Upper lobe of right lung (tissue), 1 donor: ENCODE results near the gene JAML. TPM values are rescaled to one million over a fixed set of nuclear protein-coding genes. Genes with fewer than 3 reads are reported as not detected.
A peak's percentile ranks its signal among the peaks of the same experiment; 100 is the strongest.

Experiments used
- ATAC-seq: fragments of 200-7000 bp; cut with Tn5 transposase; one replicate; pipeline ENCODE4 v1.9.1; 2020; ENCODE audit warnings: mild to moderate bottlenecking, moderate library complexity
- DNase-seq: peaks from one replicate; pipeline ENCODE4 v3.0.0-alpha.2; 2020
- H3K27ac ChIP-seq: fragments of 200-600 bp; one replicate; pipeline ENCODE4 v1.8.0; 2022
- H3K27me3 ChIP-seq: fragments of 200-600 bp; one replicate; pipeline ENCODE4 v1.8.0; 2022; ENCODE audit warnings: mild to moderate bottlenecking
- H3K36me3 ChIP-seq: fragments of 200-600 bp; one replicate; pipeline ENCODE4 v1.8.0; 2022
- H3K4me1 ChIP-seq: fragments of 200-600 bp; one replicate; pipeline ENCODE4 v1.8.0; 2022
- H3K4me3 ChIP-seq: fragments of 200-600 bp; one replicate; pipeline ENCODE4 v1.8.0; 2022; ENCODE audit warnings: mild to moderate bottlenecking
- H3K9me3 ChIP-seq: fragments of 200-600 bp; one replicate; pipeline ENCODE4 v1.8.0; 2022
- CTCF ChIP-seq: fragments of 200-600 bp; IDR thresholded peaks from one replicate; pipeline ENCODE4 v1.8.0; 2022; ENCODE audit warnings: antibody characterized with exemption
- intact Hi-C: fragments of 100-400 bp; cut with DNase I; formaldehyde crosslinking; loops from one replicate; pipeline ENCODE4 v1.11.0; 2022
- total RNA-seq: library from RNA; stranded (reverse); fragmentation: NEBNext Ultra II Directional; extraction: Animal tissue kit (Norgen Biotek cat#: 25700); gene quantifications from one replicate; pipeline ENCODE4 v1.2.1, GENCODE V29; 2021
- donor health status: DM: no; HTN: yes; CAD: no; lungs with severe emphysema.

The JAML gene
- total RNA-seq, 1 donor from 2014 or later = 87.9 TPM

DNA sequence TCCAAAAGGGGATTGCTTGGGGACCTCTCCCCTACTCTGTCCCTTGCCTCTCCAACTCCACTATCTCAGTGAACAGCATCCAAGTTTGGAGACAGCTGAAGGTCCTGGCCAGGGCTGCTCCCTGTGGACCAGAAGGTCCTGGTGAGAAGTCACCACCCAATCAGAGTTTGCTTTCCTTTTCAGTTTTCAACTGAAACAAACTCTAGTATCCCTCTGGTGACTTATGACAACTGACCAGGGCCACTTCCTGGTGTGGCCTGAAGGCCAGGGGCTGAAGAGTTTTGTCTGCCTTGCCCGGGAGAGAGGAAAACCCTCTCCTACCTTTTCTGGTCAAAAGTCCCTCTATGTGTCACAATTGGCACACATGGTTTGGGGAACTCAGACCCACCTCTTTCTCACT lies 5.1 kb downstream of the JAML start:
- ATAC-seq (peak; percentile 50), DNase-seq (no peak)
- intact Hi-C loops = no loop called here
- Histone ChIP-seq H3K36me3 (no peaks in the 10 kb centered on the region), H3K9me3 (no peaks in the 10 kb centered on the region), H3K27ac (peak overlapping the region; percentile 39), H3K4me1 (peaks cover 22% of the 10 kb centered on the region), H3K4me3 (no peak overlapping the region), H3K27me3 (no peaks in the 10 kb centered on the region)
- TF ChIP-seq CTCF = no peak

DNA sequence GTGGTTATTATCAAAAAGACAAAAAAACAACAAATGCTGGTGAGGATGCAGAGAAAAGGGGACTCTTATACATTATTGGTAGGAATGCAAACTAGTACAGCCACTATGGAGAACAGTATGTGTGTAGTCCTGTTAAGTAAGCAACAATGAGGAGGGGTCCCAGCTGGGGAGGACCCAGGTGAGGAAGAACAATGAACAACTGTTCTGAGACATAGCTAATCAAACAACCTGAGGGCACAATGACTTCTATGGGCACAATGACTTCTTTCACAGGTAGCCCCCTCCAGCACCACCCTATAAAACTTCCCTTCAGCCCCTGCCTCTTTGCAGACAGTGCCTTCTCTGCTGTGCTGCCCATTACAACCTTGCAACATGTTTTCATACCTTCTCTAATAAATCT lies 5.6 kb downstream of the JAML start:
- no peaks in the 10 kb centered on the region for H3K27me3 ChIP-seq
- H3K4me1 ChIP-seq = peaks cover 22% of the 10 kb centered on the region
- H3K27ac ChIP-seq = peak overlapping the region; percentile 39
- H3K9me3 ChIP-seq = no peaks in the 10 kb centered on the region
- intact Hi-C loops = no loop called here
- DNase-seq (no peak), ATAC-seq (no peak)
- no peak for TF ChIP-seq CTCF
- H3K36me3 ChIP-seq = no peaks in the 10 kb centered on the region
- H3K4me3 ChIP-seq = no peak overlapping the region

DNA sequence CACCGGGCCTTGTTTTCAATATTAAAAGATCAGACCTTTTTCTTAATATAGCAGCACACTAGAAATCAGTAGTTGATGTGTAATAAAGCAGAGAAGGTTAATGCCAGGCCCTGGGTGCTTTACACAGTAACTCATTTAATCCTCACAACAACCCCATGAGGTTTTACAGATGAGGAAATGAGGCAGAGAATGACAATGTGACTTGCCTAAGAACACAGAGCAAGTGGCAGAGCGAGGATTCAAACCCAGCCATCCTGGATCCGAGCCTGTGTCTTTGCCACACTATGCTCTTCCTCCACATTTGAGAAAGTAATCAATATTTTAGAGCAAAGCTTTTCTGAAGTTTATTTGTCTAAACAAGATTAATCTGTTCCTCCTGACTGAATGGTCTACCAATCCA lies 7.2 kb downstream of the JAML start:
- no peaks in the 10 kb centered on the region for H3K9me3 ChIP-seq
- no peak overlapping the region for H3K4me3 ChIP-seq
- H3K27ac ChIP-seq = no peak overlapping the region
- H3K4me1 ChIP-seq = peaks cover 28% of the 10 kb centered on the region
- no peaks in the 10 kb centered on the region for H3K36me3 ChIP-seq
- H3K27me3 ChIP-seq = no peaks in the 10 kb centered on the region
- intact Hi-C loops = no loop called here
- no peak for TF ChIP-seq CTCF
- peak; percentile 16 for ATAC-seq
- no peak for DNase-seq

- TF ChIP-seq CTCF = no peak
- intact Hi-C loops = no loop called here
- Histone ChIP-seq H3K36me3 (no peaks in the 10 kb centered on the region), H3K4me1 (peaks cover 35% of the 10 kb centered on the region), H3K4me3 (peak overlapping the region; percentile 14), H3K27me3 (no peaks in the 10 kb centered on the region), H3K9me3 (no peaks in the 10 kb centered on the region), H3K27ac (peak overlapping the region; percentile 42)
- DNase-seq = no peak
- ATAC-seq = no peak
These were observed 8.0 kb downstream of the JAML start for GRCh38 chr11:118216621-118217481.

DNA sequence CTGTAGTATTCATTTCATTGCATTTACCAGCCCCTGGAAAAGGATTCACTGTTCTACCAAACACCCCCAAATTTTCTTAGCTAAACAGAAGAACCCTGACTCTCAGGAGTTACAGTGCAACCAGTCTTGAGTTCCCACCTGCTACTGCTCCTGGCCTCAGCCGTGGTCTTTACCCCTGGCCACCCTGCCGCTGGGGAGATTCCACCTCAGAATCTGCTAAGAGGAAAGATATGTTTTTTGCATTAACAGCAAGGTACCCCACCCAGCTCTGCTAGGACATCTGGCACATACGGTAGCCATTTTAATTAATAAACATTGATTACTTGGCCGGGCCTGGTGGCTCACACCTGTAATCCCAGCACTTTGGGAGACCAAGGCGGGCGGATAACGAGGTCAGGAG lies 9.0 kb downstream of the JAML start:
- peaks cover 45% of the 10 kb centered on the region for H3K4me1 ChIP-seq
- intact Hi-C loops = no loop called here

More for the DNA sequence above, 9.0 kb downstream of the JAML start:
- DNase-seq = no peak
- no peak for ATAC-seq
- Histone ChIP-seq H3K4me3 (peak overlapping the region; percentile 14), H3K36me3 (no peaks in the 10 kb centered on the region), H3K27me3 (no peaks in the 10 kb centered on the region), H3K9me3 (no peaks in the 10 kb centered on the region), H3K27ac (peak overlapping the region; percentile 42)
- TF ChIP-seq CTCF = no peak
